ENCODE data around the gene THSD4. TPM values are rescaled to one million over a fixed set of nuclear protein-coding genes. Genes with fewer than 3 reads are reported as not detected.

THSD4 gene
- total RNA-seq, 4 donors from 2014 or later: 39.4 to 232 (median 127) TPM

DNA sequence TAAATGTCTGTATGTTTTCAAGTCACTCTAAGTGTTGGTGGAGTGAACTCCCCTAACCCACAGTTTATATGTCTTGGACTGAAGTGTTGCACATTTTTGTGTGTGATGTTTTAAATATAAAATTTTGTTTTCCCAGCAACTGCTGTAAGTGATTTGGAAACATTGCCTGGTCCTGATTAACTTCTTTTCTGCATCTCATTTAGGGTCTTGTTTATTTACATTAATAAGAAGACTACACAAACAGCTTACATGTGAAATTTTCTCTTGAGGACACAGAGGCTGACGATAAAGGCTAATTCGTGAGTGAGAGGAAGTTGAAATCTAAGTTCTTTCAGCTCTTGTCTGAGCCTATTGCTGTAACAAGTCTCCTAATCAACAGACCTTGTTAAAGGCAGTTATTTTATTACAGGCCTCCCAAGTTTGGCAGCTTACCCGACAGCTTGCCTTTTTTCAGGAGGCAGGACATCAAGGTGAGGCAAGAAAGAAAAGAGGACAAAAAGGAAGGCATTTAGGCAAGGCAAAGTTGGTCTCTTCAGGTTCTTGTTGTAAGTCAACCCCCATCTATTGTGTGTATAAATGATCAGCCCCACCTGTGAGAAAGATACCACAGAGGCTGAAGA, 517.4 kb downstream of the THSD4 start:
- Histone ChIP-seq H3K36me3 (peaks cover 0 to 42% (median 0%) of the 10 kb centered on the region in 3 donors), H3K27ac (peak overlapping the region in 1 of 4 donors; percentile 30), H3K4me3 (no peak overlapping the region), H3K4me1 (peaks cover 0 to 27% (median 5%) of the 10 kb centered on the region in 3 donors), H3K9me3 (no peaks in the 10 kb centered on the region), H3K27me3 (no peaks in the 10 kb centered on the region)
- TF ChIP-seq, protein P1, sequence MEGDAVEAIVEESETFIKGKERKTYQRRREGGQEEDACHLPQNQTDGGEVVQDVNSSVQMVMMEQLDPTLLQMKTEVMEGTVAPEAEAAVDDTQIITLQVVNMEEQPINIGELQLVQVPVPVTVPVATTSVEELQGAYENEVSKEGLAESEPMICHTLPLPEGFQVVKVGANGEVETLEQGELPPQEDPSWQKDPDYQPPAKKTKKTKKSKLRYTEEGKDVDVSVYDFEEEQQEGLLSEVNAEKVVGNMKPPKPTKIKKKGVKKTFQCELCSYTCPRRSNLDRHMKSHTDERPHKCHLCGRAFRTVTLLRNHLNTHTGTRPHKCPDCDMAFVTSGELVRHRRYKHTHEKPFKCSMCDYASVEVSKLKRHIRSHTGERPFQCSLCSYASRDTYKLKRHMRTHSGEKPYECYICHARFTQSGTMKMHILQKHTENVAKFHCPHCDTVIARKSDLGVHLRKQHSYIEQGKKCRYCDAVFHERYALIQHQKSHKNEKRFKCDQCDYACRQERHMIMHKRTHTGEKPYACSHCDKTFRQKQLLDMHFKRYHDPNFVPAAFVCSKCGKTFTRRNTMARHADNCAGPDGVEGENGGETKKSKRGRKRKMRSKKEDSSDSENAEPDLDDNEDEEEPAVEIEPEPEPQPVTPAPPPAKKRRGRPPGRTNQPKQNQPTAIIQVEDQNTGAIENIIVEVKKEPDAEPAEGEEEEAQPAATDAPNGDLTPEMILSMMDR (IDR thresholded peaks at IDR 0.05): no peak
- TF ChIP-seq POLR2A (IDR thresholded peaks at IDR 0.05): no peak
- WGBS, 2 donors: 42 to 44% methylated on average over 3 of the region's 3 CpGs
- DNase-seq: no peak
- intact Hi-C loops (cut with DNase I): no loop called here

DNA sequence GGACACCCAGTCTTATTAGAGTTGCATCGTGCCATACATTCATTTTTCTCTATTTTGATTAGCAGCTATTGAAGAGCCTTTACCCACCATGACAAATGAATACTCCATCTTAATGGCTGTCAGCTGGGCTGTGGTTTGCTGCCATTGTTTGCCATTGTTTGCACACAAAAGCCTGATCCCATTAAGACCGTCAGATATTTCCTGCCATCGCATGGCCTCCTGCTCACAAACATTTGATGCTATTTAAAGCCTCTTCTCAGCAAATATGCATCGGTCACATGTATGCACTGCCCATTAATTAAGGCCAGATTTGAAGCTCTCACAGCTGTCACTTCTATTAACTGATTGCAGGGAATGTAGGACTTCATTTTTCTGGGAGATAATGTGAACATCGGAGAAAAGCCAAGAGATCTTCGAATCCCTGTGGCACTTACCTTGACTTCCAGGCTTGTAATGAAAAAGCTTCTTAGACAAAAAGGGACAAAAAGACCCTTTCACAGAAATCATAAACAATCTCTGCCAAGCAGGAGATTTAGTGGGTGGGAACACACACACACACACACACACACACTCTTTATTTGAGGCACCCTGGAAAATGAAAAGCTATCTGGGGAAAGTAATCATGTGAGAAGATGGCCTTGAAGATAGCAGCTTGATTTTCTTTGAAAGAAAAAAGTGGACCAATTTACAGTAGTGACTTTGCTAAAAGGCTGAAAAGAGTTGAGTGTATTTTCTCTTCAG, 519.7 kb downstream of the THSD4 start:
- Histone ChIP-seq H3K4me1 (peaks cover 0 to 16% (median 0%) of the 10 kb centered on the region in 3 donors), H3K9me3 (no peaks in the 10 kb centered on the region), H3K27ac (peak overlapping the region in 1 of 4 donors; percentile 14), H3K27me3 (no peaks in the 10 kb centered on the region), H3K4me3 (no peak overlapping the region), H3K36me3 (peaks cover 0 to 18% (median 0%) of the 10 kb centered on the region in 3 donors)
- TF ChIP-seq POLR2A (IDR thresholded peaks at IDR 0.05): no peak
- TF ChIP-seq, protein P1 (IDR thresholded peaks at IDR 0.05): no peak
- intact Hi-C loops (cut with DNase I): no loop called here
- DNase-seq: no peak
- WGBS, 2 donors: 24 to 35% methylated on average over 6 of the region's 6 CpGs

DNA sequence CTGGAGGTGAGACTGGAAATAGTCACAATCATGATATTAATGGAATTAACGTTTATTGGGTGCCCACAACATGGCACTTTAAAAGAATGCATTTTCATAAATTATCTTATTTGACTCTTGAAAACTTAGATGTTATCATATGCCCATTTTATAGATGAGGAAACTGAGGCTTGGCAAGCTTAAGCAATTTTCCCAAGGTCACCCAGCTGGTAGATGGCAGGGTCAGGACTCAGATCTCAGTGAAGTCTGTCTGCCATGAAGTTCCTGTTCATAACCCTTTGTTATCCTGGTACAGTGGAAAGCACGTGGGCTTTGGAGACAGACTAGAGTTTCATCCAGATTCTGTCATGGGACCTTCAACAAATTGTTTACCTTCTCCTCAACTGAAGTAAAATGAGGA, 520.5 kb downstream of the THSD4 start:
- DNase-seq: no peak
- no peak overlapping the region for H3K4me3 ChIP-seq
- 58 to 81% methylated on average over 2 of the region's 2 CpGs for WGBS, 2 donors

DNA sequence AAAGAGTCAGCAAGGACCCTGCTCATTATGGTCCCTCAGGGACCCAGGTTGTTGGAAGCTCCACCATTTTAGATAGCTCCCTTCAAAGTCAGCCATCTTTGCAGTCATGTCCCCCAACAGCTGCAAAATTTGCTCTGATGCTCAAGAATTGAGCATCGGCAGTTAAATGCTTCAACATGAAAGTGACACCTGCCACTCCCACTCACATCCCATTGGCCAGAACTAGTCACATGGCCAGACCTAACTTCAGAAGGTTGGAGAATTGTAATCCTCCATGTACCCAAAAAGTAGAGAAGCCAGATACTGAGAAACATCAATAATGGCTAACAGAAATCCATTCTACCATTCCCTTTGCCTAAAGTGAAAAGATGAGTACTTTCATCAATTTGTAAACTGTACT, 523.6 kb downstream of the THSD4 start:
- WGBS, 2 donors: 56 to 75% methylated on average over 1 of the region's 1 CpG
- no peaks in the 10 kb centered on the region for H3K9me3 ChIP-seq
- H3K4me3 ChIP-seq: no peak overlapping the region
- peaks cover 0 to 8% (median 0%) of the 10 kb centered on the region in 3 donors for H3K4me1 ChIP-seq
- no peak for TF ChIP-seq POLR2A (IDR thresholded peaks at IDR 0.05)
- TF ChIP-seq, protein P1 (IDR thresholded peaks at IDR 0.05): no peak
- no peak for DNase-seq
- no peak overlapping the region for H3K27ac ChIP-seq
- H3K36me3 ChIP-seq: peaks cover 0 to 8% (median 0%) of the 10 kb centered on the region in 3 donors
- intact Hi-C loops (cut with DNase I): no loop called here
- H3K27me3 ChIP-seq: no peaks in the 10 kb centered on the region

More for the DNA sequence above, 520.5 kb downstream of the THSD4 start:
- Histone ChIP-seq H3K36me3 (peaks cover 0 to 14% (median 0%) of the 10 kb centered on the region in 3 donors), H3K4me1 (peaks cover 0 to 8% (median 0%) of the 10 kb centered on the region in 3 donors), H3K9me3 (no peaks in the 10 kb centered on the region), H3K27me3 (no peaks in the 10 kb centered on the region), H3K27ac (no peak overlapping the region)
- no peak for TF ChIP-seq POLR2A (IDR thresholded peaks at IDR 0.05)
- TF ChIP-seq, protein P1 (IDR thresholded peaks at IDR 0.05): no peak
- intact Hi-C loops (cut with DNase I): no loop called here

DNA sequence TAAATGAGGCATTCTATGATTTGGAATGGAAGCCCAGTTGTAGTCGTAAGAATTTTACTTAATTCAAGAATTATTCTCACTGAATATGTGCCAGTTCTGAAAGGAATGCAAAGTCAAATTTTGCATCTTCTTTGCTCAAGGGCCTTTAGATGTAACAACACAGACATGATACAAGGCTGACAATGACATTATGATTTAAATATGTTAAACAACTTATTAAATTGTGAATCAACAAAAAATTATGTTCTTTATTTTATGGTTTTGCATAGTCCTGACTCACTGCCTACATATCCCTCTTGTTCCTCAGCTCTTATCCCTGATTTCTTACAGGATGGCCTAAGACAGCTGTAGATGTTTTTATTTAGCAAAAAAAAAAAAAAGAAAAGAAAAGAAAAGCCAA, 524.2 kb downstream of the THSD4 start:
- TF ChIP-seq, protein P1 (IDR thresholded peaks at IDR 0.05): no peak
- TF ChIP-seq POLR2A (IDR thresholded peaks at IDR 0.05): no peak
- H3K4me3 ChIP-seq: no peak overlapping the region
- H3K36me3 ChIP-seq: peaks cover 0 to 2% (median 0%) of the 10 kb centered on the region in 3 donors
- peaks cover 0 to 5% (median 0%) of the 10 kb centered on the region in 3 donors for H3K4me1 ChIP-seq
- no peak for DNase-seq
- WGBS, 2 donors: 43 to 55% methylated on average over 1 of the region's 1 CpG
- H3K27me3 ChIP-seq: no peaks in the 10 kb centered on the region
- intact Hi-C loops (cut with DNase I): no loop called here
- H3K27ac ChIP-seq: no peak overlapping the region
- no peaks in the 10 kb centered on the region for H3K9me3 ChIP-seq
